Endothelial cell (in vitro differentiated cells): ENCODE measurements around the gene CLPTM1L. TPM values are rescaled to one million over a fixed set of nuclear protein-coding genes. Genes with fewer than 3 reads are reported as not detected.
"Not testable (repeated sequence)": the region's sequence is repeated elsewhere in the genome, so short reads cannot be mapped to it uniquely, and the experiment has no call there.

Experiments
- DNase-seq: peaks from one replicate; pipeline ENCODE4 v3.0.0; 2021; ENCODE audit warnings: low spot score
- H3K27ac Mint-ChIP-seq: one replicate; pipeline ENCODE4 v1.8.0; 2021; ENCODE audit warnings: mixed read lengths, inconsistent platforms; ENCODE audit not compliant: unreplicated experiment
- H3K27me3 Mint-ChIP-seq: one replicate; pipeline ENCODE4 v1.8.0; 2021; ENCODE audit warnings: mild to moderate bottlenecking, moderate library complexity, mixed read lengths, inconsistent platforms; ENCODE audit not compliant: unreplicated experiment
- H3K36me3 Mint-ChIP-seq: one replicate; pipeline ENCODE4 v1.8.0; 2021; ENCODE audit warnings: mild to moderate bottlenecking, low read depth, mixed read lengths, inconsistent platforms; ENCODE audit not compliant: unreplicated experiment
- H3K4me1 Mint-ChIP-seq: one replicate; pipeline ENCODE4 v1.8.0; 2021; ENCODE audit warnings: mild to moderate bottlenecking, mixed read lengths, inconsistent platforms; ENCODE audit not compliant: unreplicated experiment
- H3K4me3 Mint-ChIP-seq: one replicate; pipeline ENCODE4 v1.8.0; 2021; ENCODE audit warnings: mild to moderate bottlenecking, mixed read lengths, inconsistent platforms; ENCODE audit not compliant: unreplicated experiment
- H3K9me3 Mint-ChIP-seq: one replicate; pipeline ENCODE4 v1.8.0; 2021; ENCODE audit warnings: mixed read lengths, inconsistent platforms; ENCODE audit not compliant: unreplicated experiment
- CTCF ChIP-seq: fragments of 200-600 bp; sonication (generic); IDR thresholded peaks from one replicate; pipeline ENCODE4 v1.5.0; 2021; ENCODE audit warnings: antibody characterized with exemption; ENCODE audit not compliant: unreplicated experiment
- total RNA-seq: library from RNA; stranded (reverse); fragmentation: NEBNext Ultra II Directional; extraction: Animal tissue kit (Norgen Biotek cat#: 25700); gene quantifications from one replicate; pipeline ENCODE4 v1.2.1, GENCODE V29; 2021; ENCODE audit not compliant: unreplicated experiment

CLPTM1L gene
- total RNA-seq, 1 donor from 2014 or later: 86.6 TPM

- H3K36me3 Mint-ChIP-seq: no peaks in the 10 kb centered on the region
- no peaks in the 10 kb centered on the region for H3K27me3 Mint-ChIP-seq
- TF ChIP-seq CTCF: no peak
- peaks cover 5% of the 10 kb centered on the region for H3K4me1 Mint-ChIP-seq
- H3K4me3 Mint-ChIP-seq: no peak overlapping the region
- H3K27ac Mint-ChIP-seq: no peak overlapping the region
- no peak for DNase-seq
- H3K9me3 Mint-ChIP-seq: no peaks in the 10 kb centered on the region
Measured at GRCh38 chr5:1364211-1364610, 19.3 kb upstream of the CLPTM1L start.

- Mint-ChIP-seq H3K4me3 (no peak overlapping the region), H3K9me3 (no peaks in the 10 kb centered on the region), H3K36me3 (no peaks in the 10 kb centered on the region), H3K4me1 (peaks cover 5% of the 10 kb centered on the region), H3K27me3 (no peaks in the 10 kb centered on the region), H3K27ac (no peak overlapping the region)
- no peak for TF ChIP-seq CTCF
- DNase-seq: no peak
Measured at GRCh38 chr5:1363581-1363980, 18.7 kb upstream of the CLPTM1L start.

- Mint-ChIP-seq H3K27me3 (no peaks in the 10 kb centered on the region), H3K9me3 (no peaks in the 10 kb centered on the region), H3K27ac (no peak overlapping the region), H3K4me3 (no peak overlapping the region), H3K4me1 (peaks cover 5% of the 10 kb centered on the region), H3K36me3 (no peaks in the 10 kb centered on the region)
- DNase-seq: no peak
- no peak for TF ChIP-seq CTCF
Measured at GRCh38 chr5:1363160-1363559, 18.3 kb upstream of the CLPTM1L start.

- Mint-ChIP-seq H3K36me3 (no peaks in the 10 kb centered on the region), H3K27me3 (peaks cover 1% of the 10 kb centered on the region), H3K27ac (no peak overlapping the region), H3K4me3 (no peak overlapping the region), H3K4me1 (peaks cover 5% of the 10 kb centered on the region), H3K9me3 (no peaks in the 10 kb centered on the region)
- DNase-seq: no peak
- TF ChIP-seq CTCF: no peak
Measured at GRCh38 chr5:1362242-1363015, 17.5 kb upstream of the CLPTM1L start.

- no peak for TF ChIP-seq CTCF
- peaks cover 5% of the 10 kb centered on the region for H3K4me1 Mint-ChIP-seq
- H3K27me3 Mint-ChIP-seq: peaks cover 2% of the 10 kb centered on the region
- no peak overlapping the region for H3K4me3 Mint-ChIP-seq
- H3K9me3 Mint-ChIP-seq: no peaks in the 10 kb centered on the region
- H3K36me3 Mint-ChIP-seq: no peaks in the 10 kb centered on the region
- no peak overlapping the region for H3K27ac Mint-ChIP-seq
- DNase-seq: no peak
Measured at GRCh38 chr5:1360861-1361260, 16.0 kb upstream of the CLPTM1L start.

GRCh38 chr5:1360367-1360766, 15.5 kb upstream of the CLPTM1L start:
- not testable (repeated sequence) for H3K36me3 Mint-ChIP-seq, H3K9me3 Mint-ChIP-seq, H3K27me3 Mint-ChIP-seq, DNase-seq, H3K4me3 Mint-ChIP-seq, H3K27ac Mint-ChIP-seq, H3K4me1 Mint-ChIP-seq
